SK-N-SH (cell line): ENCODE measurements around the gene BIRC7.

ENCODE experiments used
- CTCF ChIP-seq: fragments of 200-600 bp; sonication (generic); IDR thresholded peaks from 2 replicates; pipeline ENCODE4 v1.6.1; 2017; ENCODE audit warnings: antibody characterized with exemption, mild to moderate bottlenecking, moderate library complexity
- EZH2phosphoT487 ChIP-seq: fragments of 200-600 bp; sonication (generic); IDR thresholded peaks from 2 replicates; pipeline ENCODE4 v1.6.1; 2017; ENCODE audit warnings: low read depth, mixed run types, mild to moderate bottlenecking, antibody characterized with exemption, moderate library complexity, borderline replicate concordance
- MXI1 ChIP-seq: IDR thresholded peaks from 2 replicates; pipeline ENCODE4 v1.6.1; 2012; ENCODE audit warnings: mild to moderate bottlenecking, low read depth, low read length, improper control_type of control experiment
- RCOR1 ChIP-seq: fragments of 150-350 bp; IDR thresholded peaks from 2 replicates; pipeline ENCODE4 v1.6.1; 2017; ENCODE audit warnings: antibody characterized with exemption, low read length
- RFX5 ChIP-seq: IDR thresholded peaks from 2 replicates; pipeline ENCODE4 v1.6.1; 2012; ENCODE audit warnings: mild to moderate bottlenecking, improper control_type of control experiment, low read length
- SIN3A ChIP-seq: IDR thresholded peaks from 2 replicates; pipeline ENCODE4 v1.6.1; 2012; ENCODE audit warnings: low read depth, mild to moderate bottlenecking, low read length, moderate library complexity, borderline replicate concordance
- SMC3 ChIP-seq: IDR thresholded peaks from 2 replicates; pipeline ENCODE4 v1.6.1; 2012; ENCODE audit warnings: low read depth, low read length, improper control_type of control experiment
- TCF12 ChIP-seq: IDR thresholded peaks from 2 replicates; pipeline ENCODE4 v1.4.0; 2012
- YY1 ChIP-seq: IDR thresholded peaks from 2 replicates; pipeline ENCODE4 v1.4.0; 2012; ENCODE audit warnings: low read depth, mild to moderate bottlenecking

- TF ChIP-seq CTCF (no peak), RFX5 (no peak), MXI1 (no peak), YY1 (no peak), RCOR1 (no peak), EZH2phosphoT487 (no peak), TCF12 (no peak), SMC3 (no peak), SIN3A (no peak)
Observed at GRCh38 chr20:63218701-63219446, 16.8 kb upstream of the BIRC7 start.
